HG03045 (cell line): ENCODE results near the gene SUZ12.
"Not testable (repeated sequence)": the region's sequence is repeated elsewhere in the genome, so short reads cannot be mapped to it uniquely, and the experiment has no call there.

ENCODE experiments used
- ATAC-seq: cut with Tn5 transposase; IDR thresholded peaks from one replicate; pipeline ENCODE4 v1.9.1; 2021; ENCODE audit warnings: mild to moderate bottlenecking, moderate library complexity; ENCODE audit not compliant: unreplicated experiment

Gene SUZ12

GRCh38 chr17:31936615-31937609, at the start of gene SUZ12:
SUZ12 (plus strand) TSS chr17:31937007; CDS start chr17:31937247, 240 bp downstream.
- ATAC-seq: peak; percentile 94

DNA sequence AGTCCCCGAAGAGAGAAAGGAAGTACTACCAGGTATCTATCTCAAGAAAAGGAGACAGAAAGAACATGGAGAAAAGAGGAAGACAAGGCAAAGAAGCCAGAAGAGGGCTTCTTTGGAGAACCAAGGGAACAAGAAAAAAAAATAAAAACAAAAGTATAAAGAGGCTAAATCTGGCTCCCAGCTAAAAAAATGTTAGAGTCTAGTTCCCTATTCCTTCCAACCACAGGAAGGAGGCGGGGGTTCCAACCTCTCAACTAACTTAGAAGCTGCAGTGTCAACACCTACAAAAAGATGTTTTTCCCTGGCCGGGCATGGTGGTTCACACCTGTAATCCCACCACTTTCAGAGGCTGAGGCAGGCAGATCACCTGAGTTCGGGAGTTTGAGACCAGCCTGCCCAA, 48.7 kb upstream of the SUZ12 start:
- ATAC-seq: no peak

DNA sequence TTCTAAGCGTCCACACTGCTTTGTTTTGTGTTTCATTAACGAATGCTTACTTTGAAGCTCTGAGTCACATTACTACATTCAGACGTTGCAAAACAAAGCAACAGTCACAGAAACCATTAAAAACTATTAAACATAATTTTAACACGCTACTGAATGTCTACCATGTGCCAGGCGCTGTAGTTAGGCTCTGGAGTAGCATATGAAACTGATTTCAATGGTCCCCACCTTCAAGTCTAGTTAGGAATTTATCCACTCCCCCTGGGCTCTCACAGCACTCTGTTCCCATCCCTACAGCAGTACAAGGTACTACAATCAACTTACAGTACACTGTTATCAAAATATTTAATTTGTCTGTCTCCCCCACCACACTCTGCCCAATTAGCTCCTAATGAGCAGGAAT, 35.9 kb upstream of the SUZ12 start:
- ATAC-seq: no peak

- ATAC-seq: no peak
Measured at GRCh38 chr17:31902693-31903092, 34.1 kb upstream of the SUZ12 start.

- no peak for ATAC-seq
Measured at GRCh38 chr17:31903401-31903800, 33.4 kb upstream of the SUZ12 start.

- no peak for ATAC-seq
Measured at GRCh38 chr17:31907342-31907962, 29.4 kb upstream of the SUZ12 start.

- no peak for ATAC-seq
Measured at GRCh38 chr17:31908386-31908785, 28.4 kb upstream of the SUZ12 start.

- not testable (repeated sequence) for ATAC-seq
Measured at GRCh38 chr17:31912705-31913104, 24.1 kb upstream of the SUZ12 start.

- no peak for ATAC-seq
Measured at GRCh38 chr17:31915456-31916100, 21.2 kb upstream of the SUZ12 start.

DNA sequence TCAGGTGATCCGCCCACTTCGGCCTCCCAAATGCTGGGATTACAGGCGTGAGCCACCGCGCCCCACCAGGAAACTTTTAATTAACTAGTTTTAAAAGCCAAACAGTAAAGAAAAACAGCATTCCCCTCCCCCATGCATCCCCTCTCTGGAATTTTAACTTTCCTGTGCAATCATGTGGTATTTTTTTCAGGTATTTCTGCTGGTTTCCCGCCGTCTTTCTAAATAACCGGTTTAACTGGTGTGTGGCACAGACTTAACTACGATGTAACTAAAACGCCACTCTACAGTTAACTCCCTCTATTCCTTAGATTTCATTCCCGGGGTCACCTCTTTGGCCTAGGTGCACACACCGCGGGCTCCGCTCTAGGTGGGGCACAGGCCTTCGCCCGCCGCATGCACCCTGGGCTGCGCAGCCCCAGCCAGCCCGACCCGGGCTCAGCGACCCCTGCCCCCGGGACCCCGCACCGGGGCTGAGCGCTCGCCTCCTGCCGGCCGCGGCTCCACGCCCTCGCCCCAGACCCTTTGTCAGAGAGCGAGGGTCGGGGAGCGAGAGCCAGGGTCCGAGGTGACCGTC, 20.2 kb upstream of the SUZ12 start:
- no peak for ATAC-seq

- no peak for ATAC-seq
Measured at GRCh38 chr17:31917065-31917529, 19.7 kb upstream of the SUZ12 start.

GRCh38 chr17:31917721-31918120, 19.1 kb upstream of the SUZ12 start:
- not testable (repeated sequence) for ATAC-seq

DNA sequence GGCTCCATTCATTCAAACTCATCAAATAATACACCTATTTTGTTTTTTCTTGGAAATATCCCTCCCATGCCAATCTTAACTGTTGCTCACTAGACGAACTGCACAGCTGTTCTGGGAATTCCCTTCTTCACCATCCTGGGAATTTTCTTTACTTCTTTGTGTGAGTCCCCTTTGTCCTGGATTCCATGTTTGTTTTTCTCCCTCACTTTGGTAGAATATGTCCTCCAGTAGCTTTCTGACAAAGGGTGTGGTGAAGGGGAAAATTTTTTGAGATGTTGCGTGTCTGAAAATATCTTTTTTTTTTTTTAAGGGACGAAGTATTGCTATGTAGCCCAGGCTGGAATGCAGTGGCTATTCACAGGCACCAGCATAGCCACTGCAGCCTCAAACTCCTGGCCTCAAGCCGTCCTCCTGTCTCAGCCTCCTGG, 18.1 kb upstream of the SUZ12 start:
- ATAC-seq: no peak

GRCh38 chr17:31919802-31920525, 16.8 kb upstream of the SUZ12 start:
- ATAC-seq: no peak

- no peak for ATAC-seq
Measured at GRCh38 chr17:31926100-31926729, 10.6 kb upstream of the SUZ12 start.

- ATAC-seq: no peak
Measured at GRCh38 chr17:31931756-31932155, 5.1 kb upstream of the SUZ12 start.

GRCh38 chr17:31935512-31935911, 1.3 kb upstream of the SUZ12 start:
- no peak for ATAC-seq

DNA sequence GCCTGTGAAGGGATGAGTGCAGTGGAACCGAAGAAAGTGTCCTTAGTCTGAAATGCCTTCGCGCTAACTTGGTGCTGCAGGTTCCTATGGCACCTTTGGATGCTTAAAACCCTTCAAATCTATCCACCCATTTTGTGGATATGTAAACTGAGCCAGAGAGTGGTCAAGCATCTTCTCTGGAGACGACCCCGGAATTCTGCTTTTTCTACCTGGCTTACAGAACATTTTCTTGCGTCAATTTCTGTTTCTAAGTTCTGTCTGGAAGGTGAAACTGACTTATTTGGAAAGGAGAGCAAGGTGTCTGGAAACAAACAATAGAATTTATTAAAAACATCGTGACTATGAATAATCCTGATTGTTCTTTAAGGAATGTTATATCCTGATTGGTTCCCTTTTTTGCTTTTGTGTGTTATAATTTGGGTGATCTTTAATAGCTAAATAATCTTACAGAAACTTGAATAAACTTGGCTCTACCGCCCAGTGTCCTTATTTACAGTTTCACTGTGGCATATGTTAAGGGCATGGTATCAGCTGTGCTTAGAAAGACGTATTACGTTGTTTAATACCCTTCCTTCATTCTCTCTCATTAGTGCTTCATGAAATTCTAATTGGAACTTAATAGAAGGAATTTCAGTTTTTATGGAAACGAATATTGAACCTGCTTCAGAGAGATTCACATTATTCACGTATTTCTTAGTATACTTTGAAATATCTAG, 1.3 kb downstream of the SUZ12 start:
- ATAC-seq: not testable (repeated sequence)

- ATAC-seq: not testable (repeated sequence)
Measured at GRCh38 chr17:31941916-31942315, 5.1 kb downstream of the SUZ12 start.
